Tibial nerve (tissue), 4 donors: Measurements from ENCODE around the gene EIF5A.

Source experiments
- CTCF ChIP-seq, 5 experiments: fragments of 200-600 bp in 3 of 5; fragments of 450-650 bp in 2 of 5; sonication (generic) in 3 of 5; IDR thresholded peaks; one replicate each; pipeline ENCODE4 v1.5.1; 2016 to 2019; ENCODE audit warnings: antibody characterized with exemption in 5 of 5, mild to moderate bottlenecking in 3 of 5, moderate library complexity in 2 of 5
- EP300 ChIP-seq, 2 donors: sonication (generic); formaldehyde crosslinking; IDR thresholded peaks; one replicate each; pipeline ENCODE4 v1.6.1; 2017; ENCODE audit warnings: antibody characterized with exemption in 2 of 2, mild to moderate bottlenecking in 1 of 2

- TF ChIP-seq CTCF (IDR thresholded peaks at IDR 0.05) (no peak), EP300 (IDR thresholded peaks at IDR 0.05) (no peak)
Measured at GRCh38 chr17:7321466-7321865, 14.0 kb downstream of the EIF5A start.
